ENCODE data around the gene MRPL33. TPM values are rescaled to one million over a fixed set of nuclear protein-coding genes. Genes with fewer than 3 reads are reported as not detected.
A peak's percentile ranks its signal among the peaks of the same experiment; 100 is the strongest.

MRPL33 gene
- total and polyA plus RNA-seq, 2 of the 13 experiments (the other 11 are each of a cell fraction or from before 2014, with no cell fraction given) = 69.7 to 218 TPM

DNA sequence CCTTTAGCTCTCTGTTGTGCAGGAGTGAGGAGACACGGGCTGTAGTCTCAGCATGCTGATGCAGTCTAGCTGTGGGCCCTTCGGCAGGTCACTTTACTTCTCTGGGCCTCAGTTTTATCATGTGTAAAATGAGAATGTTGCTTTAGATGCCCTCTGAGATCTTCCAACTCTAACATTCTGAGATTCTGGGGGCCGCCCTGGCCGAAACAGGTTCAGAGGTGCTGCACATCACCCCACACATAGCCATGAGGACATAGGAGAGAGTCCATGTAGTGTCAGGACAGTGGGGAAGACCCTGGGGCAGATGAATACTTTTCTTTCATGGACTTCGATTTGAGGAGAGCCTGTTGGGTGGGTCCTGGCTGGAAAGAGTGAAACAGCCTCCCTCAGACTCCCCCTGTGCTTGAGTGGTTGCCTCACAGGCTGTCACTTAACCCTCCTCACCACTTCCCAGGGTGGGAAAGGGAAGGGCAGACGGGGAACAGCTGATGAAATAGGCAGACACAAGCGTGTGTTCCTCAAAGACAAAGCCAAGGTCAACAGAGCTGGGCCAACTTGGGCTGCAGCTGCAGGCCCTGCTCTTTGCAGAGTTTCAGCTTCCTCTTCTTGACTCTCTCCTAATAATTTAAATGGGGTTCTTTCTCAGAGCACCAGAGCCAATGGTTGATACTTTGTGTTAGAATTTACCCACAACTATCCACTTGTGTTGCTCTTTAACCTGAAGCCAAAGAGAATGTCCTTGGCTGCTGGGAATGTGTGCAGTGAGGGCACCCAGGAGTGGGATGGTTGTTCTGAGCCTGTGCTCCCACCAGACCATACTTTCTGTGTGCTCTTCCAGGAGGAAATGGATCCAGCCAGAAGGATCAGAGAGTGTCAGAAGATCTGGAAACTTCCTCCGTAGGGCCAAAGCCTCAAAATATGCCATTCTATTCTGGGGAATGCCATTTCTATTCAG, 14.7 kb upstream of the MRPL33 start (continued):
- TF ChIP-seq, protein P1, sequence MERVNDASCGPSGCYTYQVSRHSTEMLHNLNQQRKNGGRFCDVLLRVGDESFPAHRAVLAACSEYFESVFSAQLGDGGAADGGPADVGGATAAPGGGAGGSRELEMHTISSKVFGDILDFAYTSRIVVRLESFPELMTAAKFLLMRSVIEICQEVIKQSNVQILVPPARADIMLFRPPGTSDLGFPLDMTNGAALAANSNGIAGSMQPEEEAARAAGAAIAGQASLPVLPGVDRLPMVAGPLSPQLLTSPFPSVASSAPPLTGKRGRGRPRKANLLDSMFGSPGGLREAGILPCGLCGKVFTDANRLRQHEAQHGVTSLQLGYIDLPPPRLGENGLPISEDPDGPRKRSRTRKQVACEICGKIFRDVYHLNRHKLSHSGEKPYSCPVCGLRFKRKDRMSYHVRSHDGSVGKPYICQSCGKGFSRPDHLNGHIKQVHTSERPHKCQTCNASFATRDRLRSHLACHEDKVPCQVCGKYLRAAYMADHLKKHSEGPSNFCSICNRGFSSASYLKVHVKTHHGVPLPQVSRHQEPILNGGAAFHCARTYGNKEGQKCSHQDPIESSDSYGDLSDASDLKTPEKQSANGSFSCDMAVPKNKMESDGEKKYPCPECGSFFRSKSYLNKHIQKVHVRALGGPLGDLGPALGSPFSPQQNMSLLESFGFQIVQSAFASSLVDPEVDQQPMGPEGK (CRISPR knock-in tag; IDR thresholded peaks at IDR 0.05) = peak; percentile 45; the same call in 1 of the 2 replicates
- TF ChIP-seq, protein P2, sequence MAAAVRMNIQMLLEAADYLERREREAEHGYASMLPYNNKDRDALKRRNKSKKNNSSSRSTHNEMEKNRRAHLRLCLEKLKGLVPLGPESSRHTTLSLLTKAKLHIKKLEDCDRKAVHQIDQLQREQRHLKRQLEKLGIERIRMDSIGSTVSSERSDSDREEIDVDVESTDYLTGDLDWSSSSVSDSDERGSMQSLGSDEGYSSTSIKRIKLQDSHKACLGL (CRISPR knock-in tag; IDR thresholded peaks at IDR 0.05) = no peak
- TF ChIP-seq MBNL3 (CRISPR knock-in tag; conservative IDR thresholded peaks at IDR 0.05) (no peak), ZFX (CRISPR knock-in tag; IDR thresholded peaks at IDR 0.05; ENCODE audit: low read depth) (0 out of 2 replicates have a peak, but pooled peaks have one; percentile 11), SMC3 (IDR thresholded peaks at IDR 0.05; ENCODE audit: low read length) (peak; percentile 9; the same call in 1 of the 2 replicates), ZMYM3 (CRISPR knock-in tag; IDR thresholded peaks at IDR 0.05) (no peak), ZNF30 (CRISPR knock-in tag; IDR thresholded peaks at IDR 0.05) (no peak), ZNF205 (CRISPR knock-in tag; IDR thresholded peaks at IDR 0.05) (no peak), ZKSCAN5 (CRISPR knock-in tag; IDR thresholded peaks at IDR 0.05) (no peak), TBP (CRISPR knock-in tag; IDR thresholded peaks at IDR 0.05) (no peak), GABPA (IDR thresholded peaks at IDR 0.05; ENCODE audit: low read depth, low read length) (no peak), GABPA (CRISPR knock-in tag; IDR thresholded peaks at IDR 0.05; ENCODE audit: low read depth) (no peak), NR2F2 (IDR thresholded peaks at IDR 0.05; ENCODE audit: borderline replicate concordance, low read depth) (peak; percentile 20; the same call in 1 of the 2 replicates), NCOA1 (CRISPR knock-in tag; IDR thresholded peaks at IDR 0.05) (no peak), NRL (CRISPR knock-in tag; IDR thresholded peaks at IDR 0.05; ENCODE audit: borderline replicate concordance) (no peak), THAP11 (CRISPR knock-in tag; IDR thresholded peaks at IDR 0.05) (no peak)
- TF ChIP-seq, protein P3, sequence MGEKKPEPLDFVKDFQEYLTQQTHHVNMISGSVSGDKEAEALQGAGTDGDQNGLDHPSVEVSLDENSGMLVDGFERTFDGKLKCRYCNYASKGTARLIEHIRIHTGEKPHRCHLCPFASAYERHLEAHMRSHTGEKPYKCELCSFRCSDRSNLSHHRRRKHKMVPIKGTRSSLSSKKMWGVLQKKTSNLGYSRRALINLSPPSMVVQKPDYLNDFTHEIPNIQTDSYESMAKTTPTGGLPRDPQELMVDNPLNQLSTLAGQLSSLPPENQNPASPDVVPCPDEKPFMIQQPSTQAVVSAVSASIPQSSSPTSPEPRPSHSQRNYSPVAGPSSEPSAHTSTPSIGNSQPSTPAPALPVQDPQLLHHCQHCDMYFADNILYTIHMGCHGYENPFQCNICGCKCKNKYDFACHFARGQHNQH (CRISPR knock-in tag; IDR thresholded peaks at IDR 0.05) = no peak
- TF ChIP-seq, protein P4, sequence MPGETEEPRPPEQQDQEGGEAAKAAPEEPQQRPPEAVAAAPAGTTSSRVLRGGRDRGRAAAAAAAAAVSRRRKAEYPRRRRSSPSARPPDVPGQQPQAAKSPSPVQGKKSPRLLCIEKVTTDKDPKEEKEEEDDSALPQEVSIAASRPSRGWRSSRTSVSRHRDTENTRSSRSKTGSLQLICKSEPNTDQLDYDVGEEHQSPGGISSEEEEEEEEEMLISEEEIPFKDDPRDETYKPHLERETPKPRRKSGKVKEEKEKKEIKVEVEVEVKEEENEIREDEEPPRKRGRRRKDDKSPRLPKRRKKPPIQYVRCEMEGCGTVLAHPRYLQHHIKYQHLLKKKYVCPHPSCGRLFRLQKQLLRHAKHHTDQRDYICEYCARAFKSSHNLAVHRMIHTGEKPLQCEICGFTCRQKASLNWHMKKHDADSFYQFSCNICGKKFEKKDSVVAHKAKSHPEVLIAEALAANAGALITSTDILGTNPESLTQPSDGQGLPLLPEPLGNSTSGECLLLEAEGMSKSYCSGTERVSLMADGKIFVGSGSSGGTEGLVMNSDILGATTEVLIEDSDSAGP (CRISPR knock-in tag; IDR thresholded peaks at IDR 0.05; ENCODE audit: borderline replicate concordance) = no peak
- TF ChIP-seq, protein P5, sequence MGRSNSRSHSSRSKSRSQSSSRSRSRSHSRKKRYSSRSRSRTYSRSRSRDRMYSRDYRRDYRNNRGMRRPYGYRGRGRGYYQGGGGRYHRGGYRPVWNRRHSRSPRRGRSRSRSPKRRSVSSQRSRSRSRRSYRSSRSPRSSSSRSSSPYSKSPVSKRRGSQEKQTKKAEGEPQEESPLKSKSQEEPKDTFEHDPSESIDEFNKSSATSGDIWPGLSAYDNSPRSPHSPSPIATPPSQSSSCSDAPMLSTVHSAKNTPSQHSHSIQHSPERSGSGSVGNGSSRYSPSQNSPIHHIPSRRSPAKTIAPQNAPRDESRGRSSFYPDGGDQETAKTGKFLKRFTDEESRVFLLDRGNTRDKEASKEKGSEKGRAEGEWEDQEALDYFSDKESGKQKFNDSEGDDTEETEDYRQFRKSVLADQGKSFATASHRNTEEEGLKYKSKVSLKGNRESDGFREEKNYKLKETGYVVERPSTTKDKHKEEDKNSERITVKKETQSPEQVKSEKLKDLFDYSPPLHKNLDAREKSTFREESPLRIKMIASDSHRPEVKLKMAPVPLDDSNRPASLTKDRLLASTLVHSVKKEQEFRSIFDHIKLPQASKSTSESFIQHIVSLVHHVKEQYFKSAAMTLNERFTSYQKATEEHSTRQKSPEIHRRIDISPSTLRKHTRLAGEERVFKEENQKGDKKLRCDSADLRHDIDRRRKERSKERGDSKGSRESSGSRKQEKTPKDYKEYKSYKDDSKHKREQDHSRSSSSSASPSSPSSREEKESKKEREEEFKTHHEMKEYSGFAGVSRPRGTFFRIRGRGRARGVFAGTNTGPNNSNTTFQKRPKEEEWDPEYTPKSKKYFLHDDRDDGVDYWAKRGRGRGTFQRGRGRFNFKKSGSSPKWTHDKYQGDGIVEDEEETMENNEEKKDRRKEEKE (IDR thresholded peaks at IDR 0.05) = no peak
- TF ChIP-seq, protein P6, sequence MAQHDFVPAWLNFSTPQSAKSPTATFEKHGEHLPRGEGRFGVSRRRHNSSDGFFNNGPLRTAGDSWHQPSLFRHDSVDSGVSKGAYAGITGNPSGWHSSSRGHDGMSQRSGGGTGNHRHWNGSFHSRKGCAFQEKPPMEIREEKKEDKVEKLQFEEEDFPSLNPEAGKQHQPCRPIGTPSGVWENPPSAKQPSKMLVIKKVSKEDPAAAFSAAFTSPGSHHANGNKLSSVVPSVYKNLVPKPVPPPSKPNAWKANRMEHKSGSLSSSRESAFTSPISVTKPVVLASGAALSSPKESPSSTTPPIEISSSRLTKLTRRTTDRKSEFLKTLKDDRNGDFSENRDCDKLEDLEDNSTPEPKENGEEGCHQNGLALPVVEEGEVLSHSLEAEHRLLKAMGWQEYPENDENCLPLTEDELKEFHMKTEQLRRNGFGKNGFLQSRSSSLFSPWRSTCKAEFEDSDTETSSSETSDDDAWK (CRISPR knock-in tag; IDR thresholded peaks at IDR 0.05) = no peak
